GM23338 (cell line): ENCODE results near the gene TMEM144. TPM values are rescaled to one million over a fixed set of nuclear protein-coding genes. Genes with fewer than 3 reads are reported as not detected.

Experiments used
- ATAC-seq: fragments of 200-7000 bp; cut with Tn5 transposase; 3 replicates; pipeline ENCODE4 v1.9.1; 2020
- DNase-seq: peaks from one replicate; pipeline ENCODE4 v3.0.0-alpha.2; 2015; ENCODE audit warnings: low spot score
- H2AFZ ChIP-seq: fragments of 200-600 bp; sonication (generic); 2 replicates; pipeline ENCODE4 v1.8.0; 2016; ENCODE audit warnings: antibody characterized with exemption, mild to moderate bottlenecking, moderate library complexity
- H3F3A ChIP-seq: fragments of 200-600 bp; sonication (generic); replicated peaks from 2 replicates; pipeline ENCODE4 v1.8.0; 2017; ENCODE audit warnings: antibody characterized with exemption, mixed run types, low read depth
- H3K27ac ChIP-seq: fragments of 200-600 bp; sonication (generic); 2 replicates; pipeline ENCODE4 v1.6.1; 2016; ENCODE audit warnings: low read depth
- H3K27me3 ChIP-seq: fragments of 200-600 bp; sonication (generic); 2 replicates; pipeline ENCODE4 v1.8.0; 2016; ENCODE audit warnings: mild to moderate bottlenecking, mixed run types, moderate library complexity; ENCODE audit not compliant: insufficient read depth
- H3K36me3 ChIP-seq: fragments of 200-600 bp; sonication (generic); 2 replicates; pipeline ENCODE4 v1.8.0; 2016; ENCODE audit warnings: mild to moderate bottlenecking; ENCODE audit not compliant: insufficient read depth
- H3K4me1 ChIP-seq: fragments of 200-600 bp; sonication (generic); 2 replicates; pipeline ENCODE4 v1.8.0; 2016; ENCODE audit warnings: mild to moderate bottlenecking, moderate library complexity; ENCODE audit not compliant: insufficient read depth
- H3K4me2 ChIP-seq: fragments of 200-600 bp; sonication (generic); 2 replicates; pipeline ENCODE4 v1.7.1; 2017; ENCODE audit warnings: mixed run types
- H3K4me3 ChIP-seq: fragments of 200-600 bp; sonication (generic); 2 replicates; pipeline ENCODE4 v1.6.1; 2016; ENCODE audit warnings: mixed run types
- H3K79me2 ChIP-seq: fragments of 200-600 bp; sonication (generic); replicated peaks from 2 replicates; pipeline ENCODE4 v1.8.0; 2017; ENCODE audit warnings: mild to moderate bottlenecking; ENCODE audit not compliant: insufficient read depth
- H3K9me2 ChIP-seq: fragments of 200-600 bp; sonication (generic); 2 replicates; pipeline ENCODE4 v1.8.0; 2017; ENCODE audit not compliant: insufficient read depth
- H4K20me1 ChIP-seq: fragments of 200-600 bp; sonication (generic); replicated peaks from 2 replicates; pipeline ENCODE4 v1.8.0; 2017; ENCODE audit warnings: mild to moderate bottlenecking; ENCODE audit not compliant: insufficient read depth
- H3K27ac Mint-ChIP-seq: 2 replicates; pipeline ENCODE4 v1.8.0; 2020; ENCODE audit warnings: inconsistent platforms, mild to moderate bottlenecking, moderate library complexity, mixed read lengths
- H3K27me3 Mint-ChIP-seq: 3 replicates; pipeline ENCODE4 v1.8.0; 2022; ENCODE audit warnings: low read depth, mild to moderate bottlenecking, moderate library complexity, mixed read lengths, inconsistent platforms; ENCODE audit not compliant: insufficient read depth, poor library complexity
- H3K36me3 Mint-ChIP-seq: 3 replicates; pipeline ENCODE4 v1.8.0; 2021; ENCODE audit warnings: low read depth, mild to moderate bottlenecking, inconsistent platforms, moderate library complexity, mixed read lengths
- H3K4me1 Mint-ChIP-seq: 3 replicates; pipeline ENCODE4 v1.8.0; 2020; ENCODE audit warnings: mild to moderate bottlenecking, inconsistent platforms, mixed read lengths
- H3K4me3 Mint-ChIP-seq: 3 replicates; pipeline ENCODE4 v1.8.0; 2021; ENCODE audit warnings: moderate library complexity, mild to moderate bottlenecking, inconsistent platforms, mixed read lengths
- H3K9me3 Mint-ChIP-seq: 3 replicates; pipeline ENCODE4 v1.8.0; 2020; ENCODE audit warnings: moderate library complexity, mild to moderate bottlenecking, inconsistent platforms, mixed read lengths
- CREB1 ChIP-seq: fragments of 250-450 bp; sonication (Bioruptor Pico); IDR thresholded peaks from 2 replicates; pipeline ENCODE4 v1.5.0; 2020; ENCODE audit warnings: low read depth, mild to moderate bottlenecking, moderate library complexity
- CTCF ChIP-seq, 2 experiments: fragments of 200-600 bp in 1 of 2; sonication (generic) in 1 of 2; conservative IDR thresholded peaks; 2 replicates each; pipeline versions ENCODE4 v1.5.1 to v1.6.1; 2016 to 2017; ENCODE audit warnings: antibody characterized with exemption in 2 of 2, low read depth in 2 of 2, mild to moderate bottlenecking in 2 of 2, moderate library complexity in 1 of 2
- EZH2 ChIP-seq: fragments of 200-600 bp; sonication (generic); IDR thresholded peaks from one replicate; pipeline ENCODE4 v1.8.0; 2017; ENCODE audit warnings: antibody characterized with exemption, mild to moderate bottlenecking, low read depth; ENCODE audit not compliant: unreplicated experiment
- NANOG ChIP-seq: IDR thresholded peaks from 2 replicates; pipeline ENCODE4 v1.6.1; 2016; ENCODE audit warnings: antibody characterized with exemption, borderline replicate concordance
- STAT1 ChIP-seq: IDR thresholded peaks from one replicate; pipeline ENCODE4 v1.6.1; 2016; ENCODE audit warnings: antibody characterized with exemption; ENCODE audit not compliant: unreplicated experiment
- ZNF331 ChIP-seq: fragments of 250-450 bp; sonication (Bioruptor Pico); IDR thresholded peaks from 2 replicates; pipeline ENCODE4 v1.5.0; 2020; ENCODE audit warnings: low read depth, mild to moderate bottlenecking, moderate library complexity
- polyA plus RNA-seq: library from polyadenylated mRNA; unstranded; fragments of >200 nt; fragmentation: Nextera tagmentation; extraction: Ambion mirVana; gene quantifications from 2 replicates; pipeline ENCODE4 v1.2.1, GENCODE V29; 2016
- total RNA-seq: library from RNA; depleted of rRNA; stranded (reverse); fragments of >200 nt; shearing (Covaris generic); gene quantifications from 2 replicates; pipeline ENCODE4 v1.2.3, GENCODE V29; 2014

Gene TMEM144
- total and polyA plus RNA-seq, 2 experiments from 2014 or later: 1.3 to 1.7 TPM

- Mint-ChIP-seq H3K9me3 (no peaks in the 10 kb centered on the region), H3K4me3 (no peak overlapping the region), H3K27ac (no peak overlapping the region), H3K4me1 (no peaks in the 10 kb centered on the region), H3K27me3 (no peaks in the 10 kb centered on the region), H3K36me3 (no peaks in the 10 kb centered on the region)
- H3K9me2 ChIP-seq: no peaks in the 10 kb centered on the region
- no peak overlapping the region for H3K27ac ChIP-seq
- ATAC-seq (peak; percentile 40; the same call in 2 of the 3 replicates), DNase-seq (peak; percentile 60)
- H3K4me1 ChIP-seq: no peaks in the 10 kb centered on the region
- TF ChIP-seq EZH2 (no peak), ZNF331 (CRISPR knock-in tag) (no peak), CTCF (conservative IDR thresholded peaks at IDR 0.05; ENCODE audit: low read depth in 2 of 2) (peak; percentile 62 to 64), STAT1 (no peak)
- no peaks in the 10 kb centered on the region for H3F3A ChIP-seq
- no peak overlapping the region for H3K4me2 ChIP-seq
- H3K36me3 ChIP-seq: no peaks in the 10 kb centered on the region
- H4K20me1 ChIP-seq: no peaks in the 10 kb centered on the region
- H3K79me2 ChIP-seq: no peaks in the 10 kb centered on the region
- no peak overlapping the region for H2AFZ ChIP-seq
- no peaks in the 10 kb centered on the region for H3K27me3 ChIP-seq
- no peak overlapping the region for H3K4me3 ChIP-seq
These were observed 17.0 kb upstream of the TMEM144 start for GRCh38 chr4:158193171-158193749.

GRCh38 chr4:158195297-158195696, 15.0 kb upstream of the TMEM144 start:
- no peaks in the 10 kb centered on the region for H4K20me1 ChIP-seq
- no peaks in the 10 kb centered on the region for H3K9me3 Mint-ChIP-seq
- ATAC-seq (no peak), DNase-seq (no peak)
- no peaks in the 10 kb centered on the region for H3K27me3 ChIP-seq
- H3K4me3 ChIP-seq: no peak overlapping the region
- H3K27ac ChIP-seq: no peak overlapping the region
- no peaks in the 10 kb centered on the region for H3K4me1 ChIP-seq
- no peaks in the 10 kb centered on the region for H3K4me1 Mint-ChIP-seq
- no peak overlapping the region for H2AFZ ChIP-seq
- no peak overlapping the region for H3K4me3 Mint-ChIP-seq
- no peak overlapping the region for H3K4me2 ChIP-seq
- H3K36me3 Mint-ChIP-seq: no peaks in the 10 kb centered on the region
- H3K27ac Mint-ChIP-seq: no peak overlapping the region
- H3K27me3 Mint-ChIP-seq: no peaks in the 10 kb centered on the region
- no peaks in the 10 kb centered on the region for H3F3A ChIP-seq
- no peaks in the 10 kb centered on the region for H3K79me2 ChIP-seq
- TF ChIP-seq EZH2: no peak
- TF ChIP-seq NANOG: no peak
- no peak for TF ChIP-seq CREB1
- 0 out of 2 replicates have a peak, but pooled peaks cover 5% of the 10 kb centered on the region for H3K9me2 ChIP-seq
- H3K36me3 ChIP-seq: no peaks in the 10 kb centered on the region

GRCh38 chr4:158197194-158197776, 13.0 kb upstream of the TMEM144 start:
- no peak overlapping the region for H3K4me3 Mint-ChIP-seq
- no peaks in the 10 kb centered on the region for H3K9me3 Mint-ChIP-seq
- no peak overlapping the region for H3K27ac ChIP-seq
- H3K27me3 ChIP-seq: no peaks in the 10 kb centered on the region
- H3F3A ChIP-seq: no peaks in the 10 kb centered on the region
- H3K27me3 Mint-ChIP-seq: no peaks in the 10 kb centered on the region
- H3K9me2 ChIP-seq: 0 out of 2 replicates have a peak, but pooled peaks cover 5% of the 10 kb centered on the region
- H3K4me1 ChIP-seq: no peaks in the 10 kb centered on the region
- ATAC-seq: no peak
- H4K20me1 ChIP-seq: no peaks in the 10 kb centered on the region
- no peak for DNase-seq
- no peaks in the 10 kb centered on the region for H3K79me2 ChIP-seq
- H2AFZ ChIP-seq: no peak overlapping the region
- no peaks in the 10 kb centered on the region for H3K4me1 Mint-ChIP-seq
- no peak overlapping the region for H3K4me3 ChIP-seq
- H3K36me3 Mint-ChIP-seq: no peaks in the 10 kb centered on the region
- no peaks in the 10 kb centered on the region for H3K36me3 ChIP-seq
- H3K4me2 ChIP-seq: no peak overlapping the region
- no peak overlapping the region for H3K27ac Mint-ChIP-seq
- no peak for TF ChIP-seq CTCF (conservative IDR thresholded peaks at IDR 0.05; ENCODE audit: low read depth in 2 of 2)
